HG03280 (cell line): ENCODE data around the gene G6PC2.
"Not testable (repeated sequence)": the region's sequence is repeated elsewhere in the genome, so short reads cannot be mapped to it uniquely, and the experiment has no call there.

Source experiments
- ATAC-seq: cut with Tn5 transposase; IDR thresholded peaks from one replicate; pipeline ENCODE4 v1.9.1; 2021; ENCODE audit warnings: mild to moderate bottlenecking, moderate library complexity; ENCODE audit not compliant: unreplicated experiment

G6PC2 gene

GRCh38 chr2:168901003-168901402, at the start of gene G6PC2:
Gene G6PC2 (plus strand): TSS chr2:168901291. CDS start chr2:168901332, 41 bp downstream.
- no peak for ATAC-seq

GRCh38 chr2:168851674-168852320, 49.3 kb upstream of the G6PC2 start:
- ATAC-seq, result no peak

- ATAC-seq, result no peak
Measured at GRCh38 chr2:168852481-168852880, 48.6 kb upstream of the G6PC2 start.

GRCh38 chr2:168853471-168853870, 47.6 kb upstream of the G6PC2 start:
- ATAC-seq, result no peak

GRCh38 chr2:168854651-168855050, 46.4 kb upstream of the G6PC2 start:
- no peak for ATAC-seq

- ATAC-seq, result no peak
Measured at GRCh38 chr2:168855601-168856000, 45.5 kb upstream of the G6PC2 start.

- no peak for ATAC-seq
Measured at GRCh38 chr2:168858146-168858545, 42.9 kb upstream of the G6PC2 start.

GRCh38 chr2:168867164-168867563, 33.9 kb upstream of the G6PC2 start:
- not testable (repeated sequence) for ATAC-seq

GRCh38 chr2:168870369-168870768, 30.7 kb upstream of the G6PC2 start:
- not testable (repeated sequence) for ATAC-seq

- ATAC-seq, result not testable (repeated sequence)
Measured at GRCh38 chr2:168870824-168871223, 30.3 kb upstream of the G6PC2 start.

- no peak for ATAC-seq
Measured at GRCh38 chr2:168874368-168875054, 26.6 kb upstream of the G6PC2 start.

GRCh38 chr2:168882163-168882562, 18.9 kb upstream of the G6PC2 start:
- not testable (repeated sequence) for ATAC-seq

- no peak for ATAC-seq
Measured at GRCh38 chr2:168884975-168885374, 16.1 kb upstream of the G6PC2 start.

GRCh38 chr2:168889635-168890005, 11.5 kb upstream of the G6PC2 start:
- no peak for ATAC-seq

GRCh38 chr2:168890006-168890782, 10.9 kb upstream of the G6PC2 start, which contains the start of gene SPC25:
Gene SPC25 (minus strand): TSS chr2:168890430. CDS start chr2:168889519, 911 bp downstream.
- ATAC-seq, result peak; percentile 100

GRCh38 chr2:168892327-168892726, 8.8 kb upstream of the G6PC2 start:
- no peak for ATAC-seq

GRCh38 chr2:168894101-168894500, 7.0 kb upstream of the G6PC2 start:
- ATAC-seq, result no peak

- ATAC-seq, result no peak
Measured at GRCh38 chr2:168894720-168895119, 6.4 kb upstream of the G6PC2 start.

GRCh38 chr2:168895771-168896170, 5.3 kb upstream of the G6PC2 start:
- ATAC-seq, result no peak

GRCh38 chr2:168896783-168897182, 4.3 kb upstream of the G6PC2 start:
- ATAC-seq, result no peak

- no peak for ATAC-seq
Measured at GRCh38 chr2:168897449-168897848, 3.6 kb upstream of the G6PC2 start.

GRCh38 chr2:168903888-168904287, 2.8 kb downstream of the G6PC2 start:
- ATAC-seq, result no peak
